B cell (primary cell): ENCODE data around the gene TMEM120B. TPM values are rescaled to one million over a fixed set of nuclear protein-coding genes. Genes with fewer than 3 reads are reported as not detected.

Source experiments
- ATAC-seq: fragments of 200-7000 bp; cut with Tn5 transposase; one replicate; pipeline ENCODE4 v1.10.0; 2021; ENCODE audit warnings: low read depth, mild to moderate bottlenecking, moderate number of reproducible peaks, moderate library complexity
- CTCF ChIA-PET: fragments of 350-600 bp; sonication (Branson Sonifier 250); formaldehyde crosslinking; loops from one replicate; lab custom pipeline; 2021; ENCODE audit warnings: antibody characterized with exemption, inconsistent platforms; lab: Charles Lee
- POLR2A ChIA-PET: fragments of 350-600 bp; sonication (Branson Sonifier 250); formaldehyde crosslinking; loops from one replicate; lab custom pipeline; 2021; ENCODE audit warnings: antibody characterized with exemption; lab: Charles Lee
- DNase-seq: peaks from one replicate; pipeline ENCODE4 v3.0.0; 2013
- H2AFZ ChIP-seq: 2 replicates; pipeline ENCODE4 v1.6.1; 2012; ENCODE audit warnings: mild to moderate bottlenecking, low read depth, low read length; ENCODE audit not compliant: insufficient read depth, poor library complexity, severe bottlenecking
- H3K27ac ChIP-seq, 2 donors: 1 replicate in 1 of 2; 2 replicates in 1 of 2; pipeline ENCODE4 v1.5.1; 2012 to 2013; ENCODE audit warnings: low read length in 2 of 2, mild to moderate bottlenecking in 2 of 2, moderate library complexity in 1 of 2
- H3K27me3 ChIP-seq, 4 experiments: fragments of 200-600 bp in 1 of 4; sonication (generic) in 1 of 4; replicated peaks in 1 of 4; 1 replicate in 2 of 4; 2 replicates in 2 of 4; pipeline versions ENCODE4 v1.6.1 to v1.7.0; 2013 to 2016; ENCODE audit warnings: low read length in 3 of 4, mild to moderate bottlenecking in 2 of 4, mixed read lengths in 1 of 4, moderate library complexity in 1 of 4; ENCODE audit not compliant: insufficient read depth in 4 of 4, control insufficient read depth in 3 of 4; ENCODE audit errors: control extremely low read depth in 1 of 4
- H3K36me3 ChIP-seq, 2 experiments: replicated peaks in 1 of 2; 1 replicate in 1 of 2; 2 replicates in 1 of 2; pipeline versions ENCODE4 v1.6.1 to v1.7.1; 2013; ENCODE audit warnings: low read length in 1 of 2; ENCODE audit not compliant: insufficient read depth in 2 of 2, control insufficient read depth in 1 of 2; ENCODE audit errors: control extremely low read depth in 1 of 2, extremely low read depth in 1 of 2
- H3K4me1 ChIP-seq, 2 donors: fragments of 200-600 bp in 1 of 2; sonication (generic) in 1 of 2; 1 replicate in 1 of 2; 2 replicates in 1 of 2; pipeline versions ENCODE4 v1.5.1 to v1.6.1; 2013 to 2017; ENCODE audit warnings: low read length in 2 of 2; ENCODE audit not compliant: control insufficient read depth in 2 of 2, insufficient read depth in 2 of 2
- H3K4me2 ChIP-seq: replicated peaks from 2 replicates; pipeline ENCODE3; 2012; ENCODE audit warnings: mild to moderate bottlenecking, low read depth, low read length; ENCODE audit not compliant: poor library complexity, severe bottlenecking
- H3K4me3 ChIP-seq, 5 experiments: fragments of 200-600 bp in 1 of 5; sonication (generic) in 1 of 5; 1 replicate in 3 of 5; 2 replicates in 2 of 5; pipeline versions ENCODE4 v1.5.1 to v1.7.0; 2011 to 2016; ENCODE audit warnings: low read length in 4 of 5, mild to moderate bottlenecking in 4 of 5, low read depth in 2 of 5, control low read depth in 1 of 5, moderate library complexity in 1 of 5; ENCODE audit not compliant: insufficient read depth in 1 of 5; ENCODE audit errors: control extremely low read depth in 1 of 5, extremely low read depth in 1 of 5
- H3K79me2 ChIP-seq: fragments of 200-600 bp; sonication (generic); one replicate; pipeline ENCODE4 v1.6.0; 2016; ENCODE audit warnings: low read length; ENCODE audit not compliant: control insufficient read depth, insufficient read depth
- H3K9ac ChIP-seq: fragments of 200-600 bp; sonication (generic); 2 replicates; pipeline ENCODE4 v1.6.1; 2017; ENCODE audit warnings: mild to moderate bottlenecking, low read length, moderate library complexity
- H3K9me3 ChIP-seq, 3 donors: one replicate each; pipeline versions ENCODE4 v1.6.1 to v1.7.1; 2013; ENCODE audit warnings: low read length in 2 of 3; ENCODE audit not compliant: control insufficient read depth in 2 of 3, insufficient read depth in 1 of 3; ENCODE audit errors: control extremely low read depth in 1 of 3
- H4K20me1 ChIP-seq: 2 replicates; pipeline ENCODE4 v1.6.0; 2012; ENCODE audit warnings: mild to moderate bottlenecking, low read length; ENCODE audit not compliant: insufficient read depth, control insufficient read depth, poor library complexity, severe bottlenecking
- H3K27ac Mint-ChIP-seq: one replicate; pipeline ENCODE4 v1.8.0; 2021; ENCODE audit warnings: mixed read lengths
- H3K27me3 Mint-ChIP-seq: one replicate; pipeline ENCODE4 v1.8.0; 2021; ENCODE audit warnings: mixed read lengths
- H3K4me1 Mint-ChIP-seq: one replicate; pipeline ENCODE4 v1.8.0; 2021; ENCODE audit warnings: mixed read lengths
- H3K4me3 Mint-ChIP-seq: one replicate; pipeline ENCODE4 v1.8.0; 2021; ENCODE audit warnings: mixed read lengths
- H3K9me3 Mint-ChIP-seq: one replicate; pipeline ENCODE4 v1.8.0; 2022; ENCODE audit warnings: mixed read lengths; ENCODE audit not compliant: insufficient read depth
- EZH2 ChIP-seq: IDR thresholded peaks from 2 replicates; pipeline ENCODE4 v1.6.1; 2012; ENCODE audit warnings: borderline replicate concordance, low read depth, mild to moderate bottlenecking, moderate library complexity, low read length; ENCODE audit not compliant: insufficient read depth, poor library complexity, severe bottlenecking
- WGBS: methylation state at CpG from one replicate; pipeline ENCODE4 v1.1.5; 2013; ENCODE audit warnings: missing lambda C conversion rate; ENCODE audit not compliant: insufficient coverage; 5-methylcytosine and 5-hydroxymethylcytosine counted together
- intact Hi-C: fragments of 100-400 bp; cut with micrococcal nuclease; formaldehyde crosslinking; loops from one replicate; pipeline ENCODE4 v1.10.0; 2022
- polyA plus RNA-seq: library from polyadenylated mRNA; depleted of rRNA; stranded (reverse); fragments of >200 nt; gene quantifications from 2 replicates; pipeline ENCODE4 v1.2.3, GENCODE V29; 2012
- total RNA-seq, 2 donors: library from RNA; stranded (reverse); fragments of 120-200 nt in 1 of 2; gene quantifications; 1 replicate in 1 of 2; 2 replicates in 1 of 2; pipeline versions ENCODE4 v1.2.3 to v1.2.4, GENCODE V29; 2013 to 2022
- TF ChIP-seq, protein P1 (sequence below): fragments of 200-600 bp; IDR thresholded peaks from one replicate; pipeline ENCODE4 v1.8.0; 2022; ENCODE audit warnings: antibody characterized with exemption, mild to moderate bottlenecking

Gene TMEM120B
- total and polyA plus RNA-seq, 2 donors (not counting 1 experiment from before 2014, with no cell fraction given) = 9.2 to 9.7 TPM

DNA sequence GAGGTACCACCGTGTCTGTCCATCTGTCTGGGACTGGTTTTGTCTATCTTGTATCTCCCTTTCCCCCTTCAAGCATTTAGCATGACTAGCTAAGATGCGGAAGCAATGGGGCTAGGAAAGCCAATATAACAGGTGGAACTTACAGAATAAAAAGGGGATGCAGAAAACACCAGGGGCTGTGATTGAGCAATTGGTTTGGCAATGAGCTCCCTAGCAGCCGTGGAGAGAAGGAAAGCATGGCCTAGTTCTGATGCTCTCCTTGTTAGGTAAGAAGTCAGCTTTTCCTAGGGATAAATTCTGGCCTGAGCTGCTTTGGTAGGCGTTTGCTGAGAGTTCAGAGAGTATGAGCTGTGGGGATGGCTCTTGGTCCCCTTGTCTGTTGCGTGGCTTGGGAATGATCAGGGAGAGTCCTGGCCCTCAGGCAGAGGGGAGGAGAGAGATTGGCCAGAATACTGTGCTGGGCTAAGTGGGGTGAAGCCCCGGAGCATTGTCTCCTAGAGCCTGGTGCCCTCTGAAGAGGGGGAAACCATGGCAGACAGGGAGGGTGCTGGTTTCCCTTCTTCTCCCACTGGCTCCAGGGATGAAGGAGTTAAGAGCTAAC is 98.4 kb downstream of the TMEM120B start:
- Histone ChIP-seq H3K79me2 (peaks cover 93% of the 10 kb centered on the region), H3K36me3 (peaks cover 0 to 85% of the 10 kb centered on the region in 2 experiments), H4K20me1 (peaks cover 87% of the 10 kb centered on the region), H2AFZ (no peak overlapping the region), H3K4me1 (peaks cover 49 to 59% of the 10 kb centered on the region in 2 donors), H3K4me2 (peak overlapping the region; percentile 86), H3K4me3 (peak overlapping the region in 3 of 5 experiments; percentile 47 to 53 (median 49)), H3K27ac (peak overlapping the region; percentile 11 to 61), H3K9ac (peak overlapping the region; percentile 42), H3K9me3 (no peaks in the 10 kb centered on the region), H3K27me3 (no peaks in the 10 kb centered on the region)
- DNase-seq (peak; percentile 25), ATAC-seq (no peak)
- Mint-ChIP-seq H3K9me3 (no peaks in the 10 kb centered on the region), H3K4me3 (peak overlapping the region; percentile 84), H3K27ac (peak overlapping the region; percentile 87), H3K27me3 (no peaks in the 10 kb centered on the region), H3K4me1 (peaks cover 56% of the 10 kb centered on the region)
- POLR2A ChIA-PET = interaction anchor here (0.6 to 13.7 kb wide), 8 partner anchors 8 to 1420 kb away, joined by 3 to 267 read pairs (median 6); partner anchors contain the start of genes PSMD9, RHOF and TMEM120B
- CTCF ChIA-PET = interaction anchor here (0.6 to 32.7 kb wide), 23 partner anchors 14 to 1127 kb away, joined by 3 to 1947 read pairs (median 3); partner anchors contain the start of genes PSMD9, RHOF, SETD1B and TMEM120B
- intact Hi-C loops = loop anchor here (1.0 to 5.0 kb wide), 2 partner anchors 8 to 34 kb away; no protein-coding TSS in a partner anchor
- WGBS = 82% methylated on average over 5 of the region's 6 CpGs
- TF ChIP-seq, protein P1, sequence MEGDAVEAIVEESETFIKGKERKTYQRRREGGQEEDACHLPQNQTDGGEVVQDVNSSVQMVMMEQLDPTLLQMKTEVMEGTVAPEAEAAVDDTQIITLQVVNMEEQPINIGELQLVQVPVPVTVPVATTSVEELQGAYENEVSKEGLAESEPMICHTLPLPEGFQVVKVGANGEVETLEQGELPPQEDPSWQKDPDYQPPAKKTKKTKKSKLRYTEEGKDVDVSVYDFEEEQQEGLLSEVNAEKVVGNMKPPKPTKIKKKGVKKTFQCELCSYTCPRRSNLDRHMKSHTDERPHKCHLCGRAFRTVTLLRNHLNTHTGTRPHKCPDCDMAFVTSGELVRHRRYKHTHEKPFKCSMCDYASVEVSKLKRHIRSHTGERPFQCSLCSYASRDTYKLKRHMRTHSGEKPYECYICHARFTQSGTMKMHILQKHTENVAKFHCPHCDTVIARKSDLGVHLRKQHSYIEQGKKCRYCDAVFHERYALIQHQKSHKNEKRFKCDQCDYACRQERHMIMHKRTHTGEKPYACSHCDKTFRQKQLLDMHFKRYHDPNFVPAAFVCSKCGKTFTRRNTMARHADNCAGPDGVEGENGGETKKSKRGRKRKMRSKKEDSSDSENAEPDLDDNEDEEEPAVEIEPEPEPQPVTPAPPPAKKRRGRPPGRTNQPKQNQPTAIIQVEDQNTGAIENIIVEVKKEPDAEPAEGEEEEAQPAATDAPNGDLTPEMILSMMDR = no peak
- no peak for TF ChIP-seq EZH2
